HG03196 (cell line): ENCODE results near the gene DHX32.

Experiments
- ATAC-seq: cut with Tn5 transposase; IDR thresholded peaks from one replicate; pipeline ENCODE4 v1.9.1; 2021; ENCODE audit not compliant: unreplicated experiment

The DHX32 gene

GRCh38 chr10:125850766-125851731 is 30.0 kb downstream of the DHX32 start:
- ATAC-seq = no peak

GRCh38 chr10:125849448-125849847 is 31.6 kb downstream of the DHX32 start:
- ATAC-seq = no peak

GRCh38 chr10:125848857-125849256 is 32.2 kb downstream of the DHX32 start:
- no peak for ATAC-seq

- no peak for ATAC-seq
These were observed 32.7 kb downstream of the DHX32 start for GRCh38 chr10:125848371-125848770.

- peak; percentile 62 for ATAC-seq
These were observed 34.2 kb downstream of the DHX32 start for GRCh38 chr10:125846894-125847293.

GRCh38 chr10:125845617-125846016 is 35.5 kb downstream of the DHX32 start:
- no peak for ATAC-seq

- ATAC-seq = no peak
These were observed 36.3 kb downstream of the DHX32 start for GRCh38 chr10:125844751-125845221.

GRCh38 chr10:125843603-125844329 is 37.3 kb downstream of the DHX32 start:
- no peak for ATAC-seq

GRCh38 chr10:125840955-125841354 is 40.1 kb downstream of the DHX32 start:
- no peak for ATAC-seq

- ATAC-seq = no peak
These were observed 40.7 kb downstream of the DHX32 start for GRCh38 chr10:125840406-125840805.

GRCh38 chr10:125838802-125839575 is 42.1 kb downstream of the DHX32 start:
- ATAC-seq = no peak

GRCh38 chr10:125836746-125837145 is 44.3 kb downstream of the DHX32 start:
- ATAC-seq = no peak

- ATAC-seq = no peak
These were observed 52.8 kb downstream of the DHX32 start for GRCh38 chr10:125828311-125828710.

- ATAC-seq = no peak
These were observed 54.0 kb downstream of the DHX32 start for GRCh38 chr10:125827133-125827532.

- ATAC-seq = no peak
These were observed 56.4 kb downstream of the DHX32 start for GRCh38 chr10:125824736-125825135.

GRCh38 chr10:125823663-125824251 is 57.3 kb downstream of the DHX32 start:
- no peak for ATAC-seq

- peak; percentile 73 for ATAC-seq
These were observed 58.0 kb downstream of the DHX32 start, which contains the start of the genes BCCIP and UROS for GRCh38 chr10:125822878-125823662. Gene BCCIP, plus strand, starts transcription at chr10:125823546. Its CDS starts 12 bp downstream, at chr10:125823558. Gene UROS, minus strand, starts transcription at chr10:125823258. Its CDS starts 6,759 bp downstream, at chr10:125816499.

GRCh38 chr10:125820701-125821100 is 60.4 kb downstream of the DHX32 start:
- ATAC-seq = peak; percentile 59

GRCh38 chr10:125817337-125817946 is 63.6 kb downstream of the DHX32 start:
- no peak for ATAC-seq
